ENCODE results near the gene TRAPPC11.

Gene TRAPPC11

DNA sequence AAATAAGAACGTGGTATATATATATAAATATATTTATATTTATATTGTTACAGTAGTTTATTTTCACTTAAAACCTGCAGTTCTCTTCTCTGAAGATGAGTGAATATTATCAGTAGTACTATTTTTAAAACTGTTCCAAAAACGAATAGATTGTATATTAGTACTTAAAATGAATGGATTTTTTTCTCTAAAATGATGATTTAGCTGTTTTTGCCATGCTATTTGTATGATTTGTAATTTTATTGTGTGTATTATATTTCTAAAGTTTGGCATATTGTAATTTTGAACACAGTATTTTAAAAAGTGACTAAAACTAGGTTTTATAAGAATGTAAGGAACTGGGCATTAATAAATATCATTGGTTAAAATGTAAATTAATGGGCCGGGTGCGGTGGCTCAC, 22.0 kb downstream of the TRAPPC11 start:
- Histone ChIP-seq H3K4me3 (ENCODE audit: low read length in 2 of 2) (no peak overlapping the region), H3K9me3 (ENCODE audit: control insufficient read depth in 2 of 2, low read length in 2 of 2) (no peaks in the 10 kb centered on the region), H3K36me3 (ENCODE audit: control insufficient read depth in 2 of 2, insufficient read depth in 2 of 2, low read length in 2 of 2) (peaks cover 17 to 31% of the 10 kb centered on the region in 2 donors), H3K27ac (ENCODE audit: low read length) (no peak overlapping the region), H3K9ac (ENCODE audit: low read length in 2 of 2) (no peak overlapping the region), H3K27me3 (ENCODE audit: control insufficient read depth in 1 of 2, insufficient read depth in 2 of 2, low read length in 2 of 2) (no peaks in the 10 kb centered on the region), H3K4me1 (ENCODE audit: control insufficient read depth, insufficient read depth, low read length) (no peaks in the 10 kb centered on the region)

DNA sequence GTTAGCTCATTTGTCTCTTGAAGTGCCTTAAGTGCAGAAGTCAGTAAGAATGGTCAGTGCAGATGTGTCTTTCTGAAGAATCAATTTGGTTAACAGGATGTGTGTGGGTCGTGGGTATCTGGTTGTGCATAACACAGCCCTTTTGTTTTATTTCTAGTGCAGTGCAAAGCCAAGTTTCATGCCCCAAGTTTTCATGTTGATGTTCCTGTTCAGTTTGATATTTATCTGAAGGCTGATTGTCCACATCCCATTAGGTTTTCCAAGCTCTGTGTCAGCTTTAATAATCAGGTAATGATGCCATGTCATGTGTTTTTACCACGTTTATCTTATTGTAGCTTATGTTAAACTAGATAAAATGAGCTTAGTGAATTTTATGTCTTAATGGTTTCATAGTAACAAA, 27.4 kb downstream of the TRAPPC11 start:
- Histone ChIP-seq H3K4me3 (ENCODE audit: low read length in 2 of 2) (no peak overlapping the region), H3K9me3 (ENCODE audit: control insufficient read depth in 2 of 2, low read length in 2 of 2) (no peaks in the 10 kb centered on the region), H3K27ac (ENCODE audit: low read length) (no peak overlapping the region), H3K9ac (ENCODE audit: low read length in 2 of 2) (no peak overlapping the region), H3K4me1 (ENCODE audit: control insufficient read depth, insufficient read depth, low read length) (no peaks in the 10 kb centered on the region), H3K36me3 (ENCODE audit: control insufficient read depth in 2 of 2, insufficient read depth in 2 of 2, low read length in 2 of 2) (peaks cover 24 to 47% of the 10 kb centered on the region in 2 donors), H3K27me3 (ENCODE audit: control insufficient read depth in 1 of 2, insufficient read depth in 2 of 2, low read length in 2 of 2) (no peaks in the 10 kb centered on the region)

DNA sequence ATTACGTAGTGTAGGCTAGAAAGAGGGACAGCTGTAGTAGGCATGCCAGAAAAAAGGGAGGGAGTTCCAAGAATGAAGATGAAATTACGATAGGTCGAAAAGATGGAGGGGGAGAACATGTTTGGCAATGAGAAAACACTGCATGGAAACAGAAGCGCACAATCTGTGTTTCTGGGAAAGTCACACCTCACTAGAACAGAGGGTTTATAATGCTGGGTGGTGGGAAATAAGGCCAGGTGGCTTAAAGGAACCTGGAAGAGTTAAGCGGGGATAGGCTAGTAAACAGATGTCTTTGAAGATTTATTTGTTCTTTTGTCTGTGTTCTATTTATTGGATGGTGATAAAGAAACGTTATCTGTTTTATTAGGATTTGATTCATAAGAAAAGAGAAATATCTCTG, 29.1 kb downstream of the TRAPPC11 start:
- Histone ChIP-seq H3K36me3 (ENCODE audit: control insufficient read depth in 2 of 2, insufficient read depth in 2 of 2, low read length in 2 of 2) (peaks cover 31 to 52% of the 10 kb centered on the region in 2 donors), H3K4me3 (ENCODE audit: low read length in 2 of 2) (no peak overlapping the region), H3K4me1 (ENCODE audit: control insufficient read depth, insufficient read depth, low read length) (no peaks in the 10 kb centered on the region), H3K9ac (ENCODE audit: low read length in 2 of 2) (no peak overlapping the region), H3K27me3 (ENCODE audit: control insufficient read depth in 1 of 2, insufficient read depth in 2 of 2, low read length in 2 of 2) (no peaks in the 10 kb centered on the region), H3K27ac (ENCODE audit: low read length) (no peak overlapping the region), H3K9me3 (ENCODE audit: control insufficient read depth in 2 of 2, low read length in 2 of 2) (no peaks in the 10 kb centered on the region)

DNA sequence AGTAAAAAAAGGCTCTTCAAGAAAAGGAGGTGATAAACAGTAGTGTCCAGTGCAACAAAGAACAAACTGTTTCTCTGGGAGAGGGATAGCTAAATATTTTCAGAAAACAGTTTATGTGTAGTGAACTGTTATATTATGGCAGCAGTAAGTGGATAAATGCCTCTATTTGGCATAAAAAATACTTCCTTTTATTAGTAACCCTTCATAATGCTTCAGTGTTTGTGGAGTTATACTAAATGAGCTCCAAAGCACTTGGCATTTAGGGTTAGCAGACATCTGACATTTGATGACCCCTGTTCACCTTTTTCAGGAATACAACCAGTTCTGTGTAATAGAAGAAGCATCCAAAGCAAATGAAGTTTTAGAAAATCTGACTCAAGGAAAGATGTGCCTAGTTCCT, 31.9 kb downstream of the TRAPPC11 start:
- Histone ChIP-seq H3K36me3 (ENCODE audit: control insufficient read depth in 2 of 2, insufficient read depth in 2 of 2, low read length in 2 of 2) (peaks cover 39 to 52% of the 10 kb centered on the region in 2 donors), H3K9me3 (ENCODE audit: control insufficient read depth in 2 of 2, low read length in 2 of 2) (no peaks in the 10 kb centered on the region), H3K4me3 (ENCODE audit: low read length in 2 of 2) (no peak overlapping the region), H3K27ac (ENCODE audit: low read length) (no peak overlapping the region), H3K9ac (ENCODE audit: low read length in 2 of 2) (no peak overlapping the region), H3K4me1 (ENCODE audit: control insufficient read depth, insufficient read depth, low read length) (no peaks in the 10 kb centered on the region), H3K27me3 (ENCODE audit: control insufficient read depth in 1 of 2, insufficient read depth in 2 of 2, low read length in 2 of 2) (no peaks in the 10 kb centered on the region)

DNA sequence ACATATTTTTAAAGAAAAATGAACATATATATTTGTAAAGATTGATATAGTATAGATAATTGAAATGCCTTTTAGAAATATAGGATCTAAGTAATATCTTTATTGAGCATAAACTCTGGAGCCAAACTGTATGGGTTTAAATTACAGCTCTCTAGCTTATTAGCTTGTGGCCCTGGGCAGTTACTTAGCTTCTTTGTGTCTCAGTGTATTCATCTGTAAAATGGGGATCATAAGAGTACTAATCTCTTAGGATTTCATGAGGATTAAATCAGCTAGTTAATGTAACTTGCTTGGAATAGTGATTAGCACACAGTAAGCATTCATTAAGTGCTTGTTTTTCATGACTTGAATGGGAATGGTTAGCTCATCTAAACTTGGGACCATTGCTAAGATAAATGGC, 32.8 kb downstream of the TRAPPC11 start:
- Histone ChIP-seq H3K9me3 (ENCODE audit: control insufficient read depth in 2 of 2, low read length in 2 of 2) (no peaks in the 10 kb centered on the region), H3K9ac (ENCODE audit: low read length in 2 of 2) (no peak overlapping the region), H3K27ac (ENCODE audit: low read length) (no peak overlapping the region), H3K4me1 (ENCODE audit: control insufficient read depth, insufficient read depth, low read length) (no peaks in the 10 kb centered on the region), H3K4me3 (ENCODE audit: low read length in 2 of 2) (no peak overlapping the region), H3K27me3 (ENCODE audit: control insufficient read depth in 1 of 2, insufficient read depth in 2 of 2, low read length in 2 of 2) (no peaks in the 10 kb centered on the region), H3K36me3 (ENCODE audit: control insufficient read depth in 2 of 2, insufficient read depth in 2 of 2, low read length in 2 of 2) (peaks cover 43 to 54% of the 10 kb centered on the region in 2 donors)

GRCh38 chr4:183698909-183699308, 39.8 kb downstream of the TRAPPC11 start:
- H3K4me1 ChIP-seq (ENCODE audit: control insufficient read depth, insufficient read depth, low read length) = no peaks in the 10 kb centered on the region
- no peak overlapping the region for H3K4me3 ChIP-seq (ENCODE audit: low read length in 2 of 2)
- peaks cover 62 to 63% of the 10 kb centered on the region in 2 donors for H3K36me3 ChIP-seq (ENCODE audit: control insufficient read depth in 2 of 2, insufficient read depth in 2 of 2, low read length in 2 of 2)
- no peak overlapping the region for H3K27ac ChIP-seq (ENCODE audit: low read length)
- H3K27me3 ChIP-seq (ENCODE audit: control insufficient read depth in 1 of 2, insufficient read depth in 2 of 2, low read length in 2 of 2) = no peaks in the 10 kb centered on the region
- H3K9ac ChIP-seq (ENCODE audit: low read length in 2 of 2) = no peak overlapping the region
- no peaks in the 10 kb centered on the region for H3K9me3 ChIP-seq (ENCODE audit: control insufficient read depth in 2 of 2, low read length in 2 of 2)

- peaks cover 58 to 62% of the 10 kb centered on the region in 2 donors for H3K36me3 ChIP-seq (ENCODE audit: control insufficient read depth in 2 of 2, insufficient read depth in 2 of 2, low read length in 2 of 2)
- no peak overlapping the region for H3K4me3 ChIP-seq (ENCODE audit: low read length in 2 of 2)
- no peak overlapping the region for H3K27ac ChIP-seq (ENCODE audit: low read length)
These were observed 41.3 kb downstream of the TRAPPC11 start for GRCh38 chr4:183700407-183700806.

DNA sequence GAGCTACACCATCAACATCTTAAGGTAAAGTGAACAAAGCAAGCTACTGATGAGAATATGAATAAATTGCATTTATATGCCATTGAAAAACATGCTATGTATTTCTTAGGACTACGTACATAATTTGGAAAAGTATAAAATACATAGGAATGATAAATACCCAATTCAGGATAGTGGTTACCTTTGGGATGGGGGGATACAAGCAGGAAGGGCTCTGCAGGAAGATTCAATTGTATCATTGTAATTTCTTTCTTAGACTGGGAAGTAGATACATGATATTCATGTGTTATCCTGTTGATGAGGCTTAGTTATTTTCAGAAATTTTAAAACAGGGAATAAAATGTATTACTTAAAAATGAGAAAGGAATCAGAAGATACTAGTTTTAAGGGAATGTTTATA, 43.4 kb downstream of the TRAPPC11 start:
- H3K27me3 ChIP-seq (ENCODE audit: control insufficient read depth in 1 of 2, insufficient read depth in 2 of 2, low read length in 2 of 2) = no peaks in the 10 kb centered on the region
- peaks cover 51 to 59% of the 10 kb centered on the region in 2 donors for H3K36me3 ChIP-seq (ENCODE audit: control insufficient read depth in 2 of 2, insufficient read depth in 2 of 2, low read length in 2 of 2)
- no peak overlapping the region for H3K9ac ChIP-seq (ENCODE audit: low read length in 2 of 2)
- H3K9me3 ChIP-seq (ENCODE audit: control insufficient read depth in 2 of 2, low read length in 2 of 2) = no peaks in the 10 kb centered on the region
- no peak overlapping the region for H3K27ac ChIP-seq (ENCODE audit: low read length)
- no peaks in the 10 kb centered on the region for H3K4me1 ChIP-seq (ENCODE audit: control insufficient read depth, insufficient read depth, low read length)
- H3K4me3 ChIP-seq (ENCODE audit: low read length in 2 of 2) = no peak overlapping the region

More at GRCh38 chr4:183700407-183700806, 41.3 kb downstream of the TRAPPC11 start:
- no peaks in the 10 kb centered on the region for H3K9me3 ChIP-seq (ENCODE audit: control insufficient read depth in 2 of 2, low read length in 2 of 2)
- H3K27me3 ChIP-seq (ENCODE audit: control insufficient read depth in 1 of 2, insufficient read depth in 2 of 2, low read length in 2 of 2) = no peaks in the 10 kb centered on the region
- H3K4me1 ChIP-seq (ENCODE audit: control insufficient read depth, insufficient read depth, low read length) = no peaks in the 10 kb centered on the region
- no peak overlapping the region for H3K9ac ChIP-seq (ENCODE audit: low read length in 2 of 2)

DNA sequence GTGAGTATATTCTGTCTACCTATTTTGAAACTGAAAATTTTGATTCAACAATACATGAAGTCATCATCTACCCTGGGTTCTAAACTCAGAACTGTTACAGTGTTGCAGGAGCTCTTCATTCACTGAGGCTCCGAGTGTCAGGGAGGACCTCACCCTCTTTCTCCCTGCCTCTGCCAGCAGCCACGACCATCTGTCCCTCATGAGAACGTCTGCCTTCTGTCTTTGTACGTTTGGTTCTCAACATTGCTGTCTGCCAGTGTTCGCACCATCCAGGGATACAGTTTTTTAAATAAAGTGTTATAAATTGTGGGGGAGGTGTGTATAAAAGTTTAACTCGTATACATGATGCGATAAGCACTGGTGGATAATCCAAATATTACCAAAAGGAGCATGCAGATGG, 55.5 kb downstream of the TRAPPC11 start:
- H3K27ac ChIP-seq (ENCODE audit: low read length) = no peak overlapping the region
- H3K27me3 ChIP-seq (ENCODE audit: control insufficient read depth in 1 of 2, insufficient read depth in 2 of 2, low read length in 2 of 2) = no peaks in the 10 kb centered on the region
- no peak overlapping the region for H3K9ac ChIP-seq (ENCODE audit: low read length in 2 of 2)
- H3K36me3 ChIP-seq (ENCODE audit: control insufficient read depth in 2 of 2, insufficient read depth in 2 of 2, low read length in 2 of 2) = peaks cover 9 to 19% of the 10 kb centered on the region in 2 donors
- no peak overlapping the region for H3K4me3 ChIP-seq (ENCODE audit: low read length in 2 of 2)
- H3K9me3 ChIP-seq (ENCODE audit: control insufficient read depth in 2 of 2, low read length in 2 of 2) = no peaks in the 10 kb centered on the region
- no peaks in the 10 kb centered on the region for H3K4me1 ChIP-seq (ENCODE audit: control insufficient read depth, insufficient read depth, low read length)

DNA sequence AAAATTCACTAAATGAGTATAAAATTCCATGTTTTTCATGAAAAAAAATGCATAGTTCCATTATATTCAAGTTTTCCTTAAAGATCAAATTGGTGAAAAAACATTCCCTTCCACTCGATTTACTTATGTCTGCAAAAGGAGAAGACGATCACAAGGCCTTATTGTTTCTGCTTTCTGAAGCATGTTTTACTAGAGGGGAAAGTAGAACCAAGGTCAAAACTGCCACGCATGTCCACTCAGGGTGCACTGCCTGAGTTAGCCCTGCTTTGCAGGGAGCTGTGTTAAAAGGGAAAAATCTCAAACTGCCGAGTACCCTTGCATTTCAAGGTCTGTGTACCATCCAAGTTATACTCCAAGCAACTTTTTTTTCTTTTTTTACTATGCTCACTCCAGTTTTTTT, 57.2 kb downstream of the TRAPPC11 start:
- Histone ChIP-seq H3K36me3 (ENCODE audit: control insufficient read depth in 2 of 2, insufficient read depth in 2 of 2, low read length in 2 of 2) (peaks cover 9 to 16% of the 10 kb centered on the region in 2 donors), H3K27ac (ENCODE audit: low read length) (no peak overlapping the region), H3K9me3 (ENCODE audit: control insufficient read depth in 2 of 2, low read length in 2 of 2) (no peaks in the 10 kb centered on the region), H3K4me1 (ENCODE audit: control insufficient read depth, insufficient read depth, low read length) (no peaks in the 10 kb centered on the region), H3K4me3 (ENCODE audit: low read length in 2 of 2) (no peak overlapping the region), H3K9ac (ENCODE audit: low read length in 2 of 2) (no peak overlapping the region), H3K27me3 (ENCODE audit: control insufficient read depth in 1 of 2, insufficient read depth in 2 of 2, low read length in 2 of 2) (peaks cover 2 to 3% of the 10 kb centered on the region in 2 donors)

- Histone ChIP-seq H3K9ac (ENCODE audit: low read length in 2 of 2) (no peak overlapping the region), H3K27ac (ENCODE audit: low read length) (no peak overlapping the region), H3K9me3 (ENCODE audit: control insufficient read depth in 2 of 2, low read length in 2 of 2) (no peaks in the 10 kb centered on the region), H3K27me3 (ENCODE audit: control insufficient read depth in 1 of 2, insufficient read depth in 2 of 2, low read length in 2 of 2) (peaks cover 7 to 16% of the 10 kb centered on the region in 2 donors), H3K4me3 (ENCODE audit: low read length in 2 of 2) (no peak overlapping the region), H3K4me1 (ENCODE audit: control insufficient read depth, insufficient read depth, low read length) (peaks cover 6% of the 10 kb centered on the region), H3K36me3 (ENCODE audit: control insufficient read depth in 2 of 2, insufficient read depth in 2 of 2, low read length in 2 of 2) (peaks cover 0 to 3% of the 10 kb centered on the region in 2 donors)
These were observed 59.8 kb downstream of the TRAPPC11 start for GRCh38 chr4:183718876-183719275.
